ENCODE results near the gene RASA1. TPM values are rescaled to one million over a fixed set of nuclear protein-coding genes. Genes with fewer than 3 reads are reported as not detected.

Gene RASA1
- total RNA-seq, 2 donors from 2014 or later: 50.9 to 63.0 TPM

- H3K4me3 Mint-ChIP-seq: no peak overlapping the region
- no peaks in the 10 kb centered on the region for H3K9me3 Mint-ChIP-seq
- H3K27ac ChIP-seq (ENCODE audit: low read depth, low read length): no peak overlapping the region
- no peaks in the 10 kb centered on the region for H3K36me3 ChIP-seq (ENCODE audit: control insufficient read depth, insufficient read depth, low read length)
- H3K4me3 ChIP-seq (ENCODE audit: low read length): no peak overlapping the region
- no peaks in the 10 kb centered on the region for H3K27me3 Mint-ChIP-seq (ENCODE audit: insufficient read depth)
- no peak for DNase-seq
- H3K27me3 ChIP-seq (ENCODE audit: control insufficient read depth, insufficient read depth, low read length, poor library complexity, severe bottlenecking): no peaks in the 10 kb centered on the region
- no peaks in the 10 kb centered on the region for H3K36me3 Mint-ChIP-seq (ENCODE audit: low read depth)
- no peak overlapping the region for H3K27ac Mint-ChIP-seq
- H3K9me3 ChIP-seq (ENCODE audit: control insufficient read depth, low read length): no peaks in the 10 kb centered on the region
- H3K9ac ChIP-seq (ENCODE audit: extremely low read depth, low read length, poor library complexity, severe bottlenecking): no peak overlapping the region
- TF ChIP-seq, protein P1, sequence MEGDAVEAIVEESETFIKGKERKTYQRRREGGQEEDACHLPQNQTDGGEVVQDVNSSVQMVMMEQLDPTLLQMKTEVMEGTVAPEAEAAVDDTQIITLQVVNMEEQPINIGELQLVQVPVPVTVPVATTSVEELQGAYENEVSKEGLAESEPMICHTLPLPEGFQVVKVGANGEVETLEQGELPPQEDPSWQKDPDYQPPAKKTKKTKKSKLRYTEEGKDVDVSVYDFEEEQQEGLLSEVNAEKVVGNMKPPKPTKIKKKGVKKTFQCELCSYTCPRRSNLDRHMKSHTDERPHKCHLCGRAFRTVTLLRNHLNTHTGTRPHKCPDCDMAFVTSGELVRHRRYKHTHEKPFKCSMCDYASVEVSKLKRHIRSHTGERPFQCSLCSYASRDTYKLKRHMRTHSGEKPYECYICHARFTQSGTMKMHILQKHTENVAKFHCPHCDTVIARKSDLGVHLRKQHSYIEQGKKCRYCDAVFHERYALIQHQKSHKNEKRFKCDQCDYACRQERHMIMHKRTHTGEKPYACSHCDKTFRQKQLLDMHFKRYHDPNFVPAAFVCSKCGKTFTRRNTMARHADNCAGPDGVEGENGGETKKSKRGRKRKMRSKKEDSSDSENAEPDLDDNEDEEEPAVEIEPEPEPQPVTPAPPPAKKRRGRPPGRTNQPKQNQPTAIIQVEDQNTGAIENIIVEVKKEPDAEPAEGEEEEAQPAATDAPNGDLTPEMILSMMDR (conservative IDR thresholded peaks at IDR 0.05): no peak
- no peaks in the 10 kb centered on the region for H3K4me1 Mint-ChIP-seq
- no peaks in the 10 kb centered on the region for H3K4me1 ChIP-seq (ENCODE audit: control insufficient read depth, insufficient read depth, low read length)
These were observed 163.3 kb downstream of the RASA1 start for GRCh38 chr5:87430863-87431457.

DNA sequence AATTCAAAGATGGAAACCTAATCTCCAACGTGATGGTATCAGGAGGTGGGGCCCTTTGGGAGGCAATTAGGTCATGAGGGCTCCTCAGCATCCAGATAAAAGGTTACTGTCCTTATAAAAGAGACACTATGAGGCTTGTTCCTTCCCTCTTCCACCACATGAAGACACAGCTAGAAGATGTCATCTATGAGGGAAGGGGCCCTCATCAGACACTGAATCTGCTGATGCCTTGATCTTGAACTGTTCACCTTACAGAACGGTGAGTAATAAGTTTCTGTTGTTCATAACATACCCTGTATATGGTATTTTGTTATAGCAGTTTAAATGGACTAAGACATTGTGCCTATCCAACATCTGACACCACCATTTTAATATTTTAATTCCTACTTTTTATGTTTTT is 164.8 kb downstream of the RASA1 start:
- no peaks in the 10 kb centered on the region for H3K36me3 ChIP-seq (ENCODE audit: control insufficient read depth, insufficient read depth, low read length)
- Mint-ChIP-seq H3K9me3 (no peaks in the 10 kb centered on the region), H3K36me3 (ENCODE audit: low read depth) (no peaks in the 10 kb centered on the region), H3K27ac (no peak overlapping the region), H3K4me1 (no peaks in the 10 kb centered on the region), H3K27me3 (ENCODE audit: insufficient read depth) (no peaks in the 10 kb centered on the region), H3K4me3 (no peak overlapping the region)
- H3K4me3 ChIP-seq (ENCODE audit: low read length): no peak overlapping the region
- 81 to 100% methylated on average over 1 of the region's 2 CpGs for WGBS, 2 experiments (ENCODE audit: insufficient coverage in 1 of 2, insufficient read length in 1 of 2)
- H3K9me3 ChIP-seq (ENCODE audit: control insufficient read depth, low read length): no peaks in the 10 kb centered on the region
- TF ChIP-seq, protein P1 (conservative IDR thresholded peaks at IDR 0.05): no peak
- H3K27ac ChIP-seq (ENCODE audit: low read depth, low read length): no peak overlapping the region
- no peak for DNase-seq
- no peaks in the 10 kb centered on the region for H3K4me1 ChIP-seq (ENCODE audit: control insufficient read depth, insufficient read depth, low read length)
- no peak overlapping the region for H3K9ac ChIP-seq (ENCODE audit: extremely low read depth, low read length, poor library complexity, severe bottlenecking)
- no peaks in the 10 kb centered on the region for H3K27me3 ChIP-seq (ENCODE audit: control insufficient read depth, insufficient read depth, low read length, poor library complexity, severe bottlenecking)

- Mint-ChIP-seq H3K27me3 (ENCODE audit: insufficient read depth) (no peaks in the 10 kb centered on the region), H3K9me3 (no peaks in the 10 kb centered on the region), H3K4me1 (no peaks in the 10 kb centered on the region), H3K36me3 (ENCODE audit: low read depth) (no peaks in the 10 kb centered on the region), H3K27ac (no peak overlapping the region), H3K4me3 (no peak overlapping the region)
- Histone ChIP-seq H3K27ac (ENCODE audit: low read depth, low read length) (no peak overlapping the region), H3K4me1 (ENCODE audit: control insufficient read depth, insufficient read depth, low read length) (no peaks in the 10 kb centered on the region), H3K36me3 (ENCODE audit: control insufficient read depth, insufficient read depth, low read length) (no peaks in the 10 kb centered on the region), H3K9ac (ENCODE audit: extremely low read depth, low read length, poor library complexity, severe bottlenecking) (no peak overlapping the region), H3K27me3 (ENCODE audit: control insufficient read depth, insufficient read depth, low read length, poor library complexity, severe bottlenecking) (no peaks in the 10 kb centered on the region), H3K9me3 (ENCODE audit: control insufficient read depth, low read length) (no peaks in the 10 kb centered on the region), H3K4me3 (ENCODE audit: low read length) (no peak overlapping the region)
- 95 to 100% methylated on average over 1 of the region's 1 CpG for WGBS, 2 experiments (ENCODE audit: insufficient coverage in 1 of 2, insufficient read length in 1 of 2)
- TF ChIP-seq, protein P1 (conservative IDR thresholded peaks at IDR 0.05): no peak
- no peak for DNase-seq
These were observed 166.3 kb downstream of the RASA1 start for GRCh38 chr5:87433945-87434344.
